T47D (cell line): Measurements from ENCODE around the gene TNK1.

ENCODE experiments used
- DNase-seq, 2 experiments: peaks; one replicate each; pipeline versions ENCODE4 v3.0.0 to v3.0.0-alpha.2; 2011 to 2012; ENCODE audit warnings: low read depth in 1 of 2, low spot score in 1 of 2
- JUND ChIP-seq: IDR thresholded peaks from 2 replicates; pipeline ENCODE4 v1.6.1; 2012; ENCODE audit warnings: low read depth
- in situ Hi-C: cut with HindIII; loops from 2 replicates; pipeline ENCODE4 v1.10.0; 2016; ENCODE audit warnings: low sequenced_read_pairs, low pct_unique_long_range_greater_than_20kb

TNK1 gene

DNA sequence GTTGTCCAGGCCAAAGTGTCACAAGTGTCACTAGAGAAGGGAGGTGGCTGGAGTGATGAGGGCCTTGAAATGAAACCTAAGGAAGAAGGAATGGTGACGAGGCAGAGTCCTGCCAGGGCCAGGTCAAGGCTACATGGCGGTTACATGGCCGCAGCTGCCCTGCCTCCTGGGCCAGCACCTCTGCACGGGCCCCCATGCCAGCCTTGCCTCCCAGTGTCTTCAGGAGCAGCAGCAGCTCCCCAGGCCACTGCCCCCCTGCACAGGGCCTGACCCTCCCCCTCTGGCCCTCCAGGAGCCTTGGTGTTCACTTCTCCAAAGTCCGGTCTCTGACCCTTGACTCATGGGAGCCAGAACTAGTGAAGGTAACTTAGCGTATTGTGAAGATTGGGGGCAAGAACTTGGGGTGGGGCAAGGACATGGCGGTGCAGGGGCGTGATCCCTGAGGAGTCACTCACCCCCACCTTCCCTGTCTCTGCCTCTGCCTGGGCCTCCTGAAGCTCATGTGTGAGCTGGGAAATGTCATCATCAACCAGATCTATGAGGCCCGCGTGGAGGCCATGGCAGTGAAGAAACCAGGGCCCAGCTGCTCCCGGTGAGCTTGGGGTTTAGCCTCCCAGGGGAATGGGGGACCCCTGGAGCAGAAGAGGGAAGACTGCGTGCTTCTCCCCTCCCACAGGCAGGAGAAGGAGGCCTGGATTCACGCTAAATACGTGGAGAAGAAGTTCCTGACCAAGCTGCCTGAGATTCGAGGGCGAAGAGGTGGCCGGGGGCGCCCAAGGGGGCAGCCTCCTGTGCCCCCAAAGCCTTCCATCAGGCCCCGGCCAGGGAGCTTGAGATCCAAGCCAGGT, 33.0 kb upstream of the TNK1 start:
- in situ Hi-C loops: no loop called here

DNA sequence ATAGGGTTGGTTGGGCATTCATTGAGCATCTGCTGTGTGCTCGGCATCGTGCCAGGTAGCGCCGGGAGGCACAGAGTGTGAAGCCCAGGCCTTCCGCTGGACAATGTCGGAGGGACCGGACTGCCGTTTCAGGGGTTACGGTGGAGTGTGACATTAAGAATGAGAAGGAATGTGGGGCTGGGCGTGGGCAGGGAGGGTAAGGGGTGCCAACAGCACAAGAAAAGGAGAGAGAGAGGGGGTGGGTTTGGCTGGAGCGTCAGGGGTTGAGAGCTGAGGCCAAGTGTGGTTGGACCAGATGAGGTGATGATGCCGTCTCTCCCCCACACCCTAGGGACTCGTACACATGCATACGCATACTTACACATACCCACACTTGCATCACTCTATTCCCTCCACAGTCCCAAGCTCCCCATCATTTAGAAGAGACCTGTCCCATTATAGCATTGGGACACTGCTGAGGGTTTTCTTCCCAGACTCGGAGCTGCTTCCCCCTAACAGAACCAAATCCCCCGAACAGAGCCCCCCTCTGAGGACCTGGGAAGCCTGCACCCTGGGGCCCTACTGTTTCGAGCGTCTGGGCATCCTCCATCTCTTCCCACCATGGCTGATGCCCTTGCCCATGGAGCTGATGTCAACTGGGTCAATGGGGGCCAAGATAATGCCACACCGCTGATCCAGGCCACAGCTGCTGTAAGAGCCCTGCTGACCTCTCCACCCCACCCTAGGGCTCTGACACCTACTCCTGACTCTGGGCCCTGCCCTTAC, 32.2 kb upstream of the TNK1 start:
- in situ Hi-C loops: no loop called here
- no peak for TF ChIP-seq JUND
- DNase-seq: no peak

More for the DNA sequence above, 33.0 kb upstream of the TNK1 start:
- TF ChIP-seq JUND: no peak
- DNase-seq: no peak

GRCh38 chr17:7351665-7352502, 29.0 kb upstream of the TNK1 start, which contains the start of gene KCTD11:
Gene KCTD11 (plus strand): TSS chr17:7352162.
- DNase-seq: peak; percentile 89 to 95
- TF ChIP-seq JUND: no peak
- in situ Hi-C loops: no loop called here

DNA sequence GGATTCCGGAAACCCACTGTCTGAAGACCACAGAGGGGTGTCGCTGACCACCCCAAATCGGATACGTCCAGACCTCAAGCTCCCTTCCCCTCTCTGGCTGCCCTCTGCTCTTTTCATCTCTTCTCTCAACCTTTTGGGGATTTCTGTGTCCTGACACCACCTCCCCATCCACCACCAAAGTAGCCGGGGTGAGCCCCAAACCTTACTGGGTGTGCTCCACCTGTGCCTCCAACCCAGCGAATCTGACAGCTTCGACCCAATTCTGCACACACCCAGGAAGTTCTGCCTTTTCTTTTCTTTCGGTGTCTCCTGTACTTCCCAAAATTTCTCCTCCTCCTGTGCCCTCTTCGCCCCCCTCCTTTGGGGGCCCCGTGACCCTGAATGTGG, 28.4 kb upstream of the TNK1 start:
- in situ Hi-C loops: no loop called here
- TF ChIP-seq JUND: no peak
- DNase-seq: no peak

DNA sequence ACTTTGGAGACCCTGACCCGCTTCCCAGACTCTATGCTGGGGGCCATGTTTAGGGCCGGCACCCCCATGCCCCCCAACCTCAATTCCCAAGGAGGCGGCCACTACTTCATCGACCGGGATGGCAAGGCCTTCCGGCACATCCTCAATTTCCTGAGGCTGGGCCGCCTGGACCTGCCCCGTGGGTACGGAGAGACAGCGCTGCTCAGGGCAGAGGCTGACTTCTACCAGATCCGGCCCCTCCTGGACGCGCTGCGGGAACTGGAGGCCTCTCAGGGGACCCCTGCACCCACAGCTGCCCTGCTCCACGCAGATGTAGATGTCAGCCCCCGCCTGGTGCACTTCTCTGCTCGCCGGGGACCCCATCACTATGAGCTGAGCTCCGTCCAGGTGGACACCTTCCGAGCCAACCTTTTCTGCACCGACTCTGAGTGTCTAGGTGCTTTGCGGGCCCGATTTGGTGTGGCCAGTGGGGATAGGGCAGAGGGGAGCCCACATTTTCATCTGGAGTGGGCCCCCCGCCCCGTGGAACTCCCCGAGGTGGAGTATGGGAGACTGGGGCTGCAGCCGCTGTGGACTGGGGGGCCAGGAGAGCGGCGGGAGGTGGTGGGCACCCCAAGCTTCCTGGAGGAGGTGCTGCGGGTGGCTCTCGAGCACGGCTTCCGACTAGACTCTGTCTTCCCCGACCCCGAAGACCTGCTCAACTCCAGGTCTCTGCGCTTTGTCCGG, 27.8 kb upstream of the TNK1 start:
- in situ Hi-C loops: no loop called here
- DNase-seq: no peak
- no peak for TF ChIP-seq JUND

DNA sequence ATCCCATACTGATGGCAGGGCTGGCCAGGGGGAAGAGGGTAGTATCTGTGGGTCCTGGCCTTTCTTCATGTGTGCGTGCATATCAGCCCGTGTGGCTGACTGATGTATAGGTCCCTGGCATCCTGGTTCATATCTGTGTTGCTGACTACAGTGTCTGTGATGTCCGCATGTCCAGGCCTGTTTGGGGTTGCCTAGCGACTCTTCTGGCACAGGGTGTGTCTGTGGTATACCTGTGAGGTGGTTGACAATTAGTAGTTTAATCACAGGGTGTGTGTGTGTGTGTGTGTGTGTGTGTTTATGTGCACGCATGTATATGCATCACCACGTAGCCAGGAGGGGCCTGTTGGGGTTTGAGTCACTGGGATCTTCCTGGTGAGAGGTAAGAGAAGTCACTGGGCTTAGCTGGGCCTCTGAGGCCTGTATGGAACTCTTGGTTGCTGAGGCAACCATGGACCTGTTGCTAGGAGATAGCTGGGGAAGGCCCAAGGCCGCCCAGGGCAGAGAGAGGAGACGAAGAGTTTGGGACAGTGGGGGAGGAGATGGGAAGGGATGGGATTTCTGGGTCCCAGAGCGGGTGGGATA, 26.5 kb upstream of the TNK1 start:
- TF ChIP-seq JUND: no peak
- DNase-seq: no peak
- in situ Hi-C loops: no loop called here

GRCh38 chr17:7355053-7355452, 25.8 kb upstream of the TNK1 start, which contains the start of gene TMEM95:
Gene TMEM95 (plus strand): TSS chr17:7355156. CDS start chr17:7355205, 49 bp downstream.
- in situ Hi-C loops: no loop called here
- DNase-seq: no peak
- TF ChIP-seq JUND: no peak

- no peak for TF ChIP-seq JUND
- in situ Hi-C loops: no loop called here
Observed at GRCh38 chr17:7355573-7355972, 25.3 kb upstream of the TNK1 start.

DNA sequence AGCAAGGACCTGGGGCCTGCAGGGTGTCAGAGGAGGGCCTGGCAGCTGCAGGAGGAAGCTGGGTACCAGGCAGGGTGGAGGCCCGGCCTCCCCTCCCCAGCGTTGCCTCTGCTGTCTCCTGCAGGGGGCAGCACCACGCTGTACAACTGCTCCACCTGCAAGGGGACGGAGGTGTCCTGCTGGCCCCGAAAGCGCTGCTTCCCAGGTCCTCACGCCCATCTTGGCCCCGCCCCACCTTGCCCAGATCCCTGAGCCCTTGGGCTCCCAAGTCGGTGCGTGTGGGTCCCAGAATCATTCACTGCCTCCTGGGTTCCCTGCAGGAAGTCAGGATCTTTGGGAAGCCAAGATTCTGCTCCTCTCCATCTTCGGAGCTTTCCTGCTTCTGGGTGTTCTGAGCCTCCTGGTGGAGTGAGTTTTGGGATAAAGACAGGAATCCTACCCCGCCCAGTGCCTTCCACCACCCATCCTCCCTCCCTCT, 24.8 kb upstream of the TNK1 start:
- in situ Hi-C loops: no loop called here
- no peak for TF ChIP-seq JUND
- DNase-seq: peak; percentile 71 to 88

More at GRCh38 chr17:7355573-7355972, 25.3 kb upstream of the TNK1 start:
- no peak for DNase-seq

DNA sequence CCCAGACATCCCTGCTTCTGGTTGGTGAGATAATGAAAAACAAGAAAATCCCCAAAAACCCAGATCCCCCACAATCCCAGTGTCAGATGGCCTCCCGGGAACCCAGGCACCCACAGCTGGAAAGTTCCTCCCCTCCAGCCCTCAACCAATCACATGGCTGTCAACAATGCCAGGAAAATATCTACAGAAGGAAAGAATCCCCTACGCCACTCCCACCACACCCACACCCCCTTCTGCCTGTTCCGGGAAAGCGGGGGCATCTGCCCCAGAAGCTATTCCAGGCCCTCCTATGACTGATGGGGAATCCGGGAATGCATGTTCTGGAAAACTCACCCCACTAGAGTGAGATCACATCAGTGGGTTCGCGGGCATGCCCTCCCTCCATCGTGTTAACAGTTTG, 24.1 kb upstream of the TNK1 start:
- in situ Hi-C loops: no loop called here
- TF ChIP-seq JUND: no peak
- DNase-seq: no peak

DNA sequence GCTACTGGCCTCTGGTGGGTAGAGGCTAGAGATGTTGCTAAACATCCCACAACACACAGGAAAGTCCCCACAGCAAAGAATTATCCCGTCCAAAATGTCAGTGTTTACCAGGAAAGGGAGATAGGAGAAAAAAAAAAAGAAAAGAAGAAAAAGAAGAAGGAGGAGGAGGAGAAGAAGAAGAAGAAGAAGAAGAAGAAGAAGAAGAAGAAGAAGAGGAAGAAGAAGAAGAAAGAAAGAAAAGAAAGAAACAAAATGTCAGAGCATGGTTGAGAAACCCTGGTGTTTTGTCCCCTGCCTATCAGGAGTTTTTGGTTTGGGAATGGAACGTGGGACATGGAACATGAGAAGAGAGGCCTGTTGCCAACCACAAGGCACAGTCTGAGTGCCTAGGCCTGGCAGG, 23.5 kb upstream of the TNK1 start:
- no peak for DNase-seq
- in situ Hi-C loops: no loop called here
- no peak for TF ChIP-seq JUND

- no peak for TF ChIP-seq JUND
- in situ Hi-C loops: no loop called here
- no peak for DNase-seq
Observed at GRCh38 chr17:7361906-7362305, 19.0 kb upstream of the TNK1 start.
